Skin of body (tissue), 2 donors: ENCODE measurements around the gene GKN1. TPM values are rescaled to one million over a fixed set of nuclear protein-coding genes. Genes with fewer than 3 reads are reported as not detected.
"Not testable (repeated sequence)": the region's sequence is repeated elsewhere in the genome, so short reads cannot be mapped to it uniquely, and the experiment has no call there.

Source experiments
- DNase-seq: peaks from one replicate; lab custom pipeline; 2025; lab: John Stamatoyannopoulos, UW
- total RNA-seq: library from RNA; depleted of rRNA; stranded (reverse); fragments of >200 nt; gene quantifications from one replicate; pipeline ENCODE4 v1.2.3, GENCODE V29; 2014

The GKN1 gene
- total RNA-seq, result not detected

- DNase-seq, result no peak
Observed at GRCh38 chr2:68974251-68974650, at the start of gene GKN1. GKN1 (plus strand) TSS chr2:68974636; CDS start chr2:68974678, 42 bp downstream.

- DNase-seq, result peak; percentile 11
Observed at GRCh38 chr2:68925295-68925896, 49.0 kb upstream of the GKN1 start.

GRCh38 chr2:68926796-68927195 is 47.6 kb upstream of the GKN1 start:
- DNase-seq, result no peak

GRCh38 chr2:68931149-68931711 is 43.2 kb upstream of the GKN1 start:
- DNase-seq, result no peak

GRCh38 chr2:68931799-68932198 is 42.6 kb upstream of the GKN1 start:
- no peak for DNase-seq

GRCh38 chr2:68932402-68932801 is 42.0 kb upstream of the GKN1 start:
- no peak for DNase-seq

GRCh38 chr2:68934021-68934420 is 40.4 kb upstream of the GKN1 start:
- no peak for DNase-seq

- no peak for DNase-seq
Observed at GRCh38 chr2:68935471-68935870, 39.0 kb upstream of the GKN1 start.

- DNase-seq, result no peak
Observed at GRCh38 chr2:68936427-68936826, 38.0 kb upstream of the GKN1 start.

GRCh38 chr2:68936889-68937288 is 37.5 kb upstream of the GKN1 start:
- no peak for DNase-seq

- no peak for DNase-seq
Observed at GRCh38 chr2:68937346-68938055, 36.9 kb upstream of the GKN1 start.

GRCh38 chr2:68938938-68939337 is 35.5 kb upstream of the GKN1 start:
- DNase-seq, result no peak

- no peak for DNase-seq
Observed at GRCh38 chr2:68939962-68940361, 34.5 kb upstream of the GKN1 start.

GRCh38 chr2:68940369-68940768 is 34.1 kb upstream of the GKN1 start:
- DNase-seq, result no peak

- no peak for DNase-seq
Observed at GRCh38 chr2:68942827-68943226, 31.6 kb upstream of the GKN1 start.

GRCh38 chr2:68943581-68944568 is 30.6 kb upstream of the GKN1 start:
- peak; percentile 52 for DNase-seq

- DNase-seq, result no peak
Observed at GRCh38 chr2:68946117-68946516, 28.3 kb upstream of the GKN1 start.

GRCh38 chr2:68948710-68949109 is 25.7 kb upstream of the GKN1 start:
- DNase-seq, result no peak

- no peak for DNase-seq
Observed at GRCh38 chr2:68951899-68952298, 22.5 kb upstream of the GKN1 start.

GRCh38 chr2:68952887-68953521 is 21.4 kb upstream of the GKN1 start, which contains the start of gene GKN2:
GKN2 (minus strand) TSS chr2:68952893; CDS start chr2:68952861, 32 bp downstream.
- no peak for DNase-seq

- not testable (repeated sequence) for DNase-seq
Observed at GRCh38 chr2:68955432-68955831, 19.0 kb upstream of the GKN1 start.
